ENCODE measurements around the gene CCDC15. TPM values are rescaled to one million over a fixed set of nuclear protein-coding genes. Genes with fewer than 3 reads are reported as not detected.
"Not testable (repeated sequence)": the region's sequence is repeated elsewhere in the genome, so short reads cannot be mapped to it uniquely, and the experiment has no call there.

The CCDC15 gene
- total RNA-seq, 2 experiments from 2014 or later, result 9.2 to 9.7 TPM

DNA sequence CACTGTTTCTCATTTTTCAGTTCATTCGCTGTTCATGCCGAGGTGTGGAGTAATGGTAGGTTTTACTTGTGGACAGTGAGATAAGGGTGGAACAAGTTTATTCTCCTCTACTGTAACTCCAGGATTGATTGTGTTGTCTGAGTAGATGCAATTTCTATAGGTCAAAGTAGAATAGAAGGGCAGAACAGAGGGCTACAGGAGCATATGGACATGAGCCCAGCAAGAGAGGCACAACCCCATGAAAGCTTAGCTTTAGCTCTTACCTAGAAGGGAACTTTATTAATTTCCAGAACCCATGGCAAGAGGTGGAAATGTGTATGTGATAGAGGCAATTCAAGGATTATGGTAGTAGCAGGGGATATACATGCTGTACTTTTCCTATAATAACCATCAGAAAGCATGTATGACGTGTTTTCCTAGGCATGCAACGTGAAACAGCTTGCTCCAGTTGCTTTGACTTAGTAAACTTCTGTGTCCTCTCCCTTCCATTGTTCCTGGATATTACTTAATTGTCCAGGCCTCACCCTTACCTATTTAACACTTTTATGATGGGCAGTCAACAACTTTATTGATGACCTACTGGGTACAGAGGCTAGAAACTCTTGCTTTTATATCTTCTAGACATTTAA, 95.3 kb downstream of the CCDC15 start:
- ChIA-PET POLR2A (no interaction called here), CTCF (no interaction called here)
- Mint-ChIP-seq H3K4me3 (no peak overlapping the region), H3K9me3 (no peaks in the 10 kb centered on the region), H3K36me3 (ENCODE audit: low read depth) (peaks cover 6% of the 10 kb centered on the region), H3K27me3 (no peaks in the 10 kb centered on the region), H3K4me1 (peaks cover 10% of the 10 kb centered on the region), H3K27ac (no peak overlapping the region)
- no peak for DNase-seq

DNA sequence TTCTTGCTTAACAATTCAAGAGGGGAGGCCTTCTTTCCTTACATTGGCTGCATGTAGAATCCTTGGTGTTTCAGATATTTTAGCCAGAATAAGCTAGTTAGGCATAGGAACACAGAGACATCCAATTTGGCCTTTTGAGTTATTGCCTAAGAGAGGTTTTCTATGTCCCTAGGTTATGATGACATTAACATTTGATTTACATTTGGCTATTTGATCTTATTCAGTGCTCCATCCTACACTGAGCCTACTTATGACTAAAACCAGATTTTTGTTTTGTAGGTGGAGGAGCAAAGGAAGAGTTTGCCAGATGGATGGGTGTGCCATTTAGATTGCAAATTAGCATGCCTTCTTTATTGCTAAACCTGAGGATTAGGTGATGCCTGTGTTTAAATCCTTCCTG, 98.0 kb downstream of the CCDC15 start:
- no peaks in the 10 kb centered on the region for H3K9me3 Mint-ChIP-seq
- H3K36me3 Mint-ChIP-seq (ENCODE audit: low read depth), result no peaks in the 10 kb centered on the region
- no peak overlapping the region for H3K27ac Mint-ChIP-seq
- ChIA-PET POLR2A (no interaction called here), CTCF (no interaction called here)
- H3K27me3 Mint-ChIP-seq, result no peaks in the 10 kb centered on the region
- DNase-seq, result no peak
- H3K4me3 Mint-ChIP-seq, result no peak overlapping the region
- H3K4me1 Mint-ChIP-seq, result peaks cover 10% of the 10 kb centered on the region

DNA sequence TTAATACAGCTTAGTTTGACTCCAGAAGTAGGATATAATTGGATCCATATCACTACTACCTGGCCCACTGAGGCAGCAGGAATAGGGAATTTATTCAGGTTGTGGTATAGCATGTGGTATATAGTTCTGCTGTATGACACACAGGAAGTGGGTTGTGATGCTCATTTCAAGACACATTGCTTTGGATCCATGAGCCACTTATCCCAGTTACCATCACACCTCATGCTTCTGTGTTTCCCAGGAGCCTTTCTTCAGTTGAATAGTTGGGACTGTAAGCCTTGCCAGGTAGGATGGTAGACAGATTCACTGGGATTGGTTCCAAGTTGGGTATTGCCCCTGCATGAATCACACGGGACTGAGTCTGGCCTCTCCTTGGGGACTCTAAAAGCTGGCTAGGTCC, 99.2 kb downstream of the CCDC15 start:
- Mint-ChIP-seq H3K36me3 (ENCODE audit: low read depth) (no peaks in the 10 kb centered on the region), H3K27ac (no peak overlapping the region), H3K4me1 (peaks cover 10% of the 10 kb centered on the region), H3K4me3 (no peak overlapping the region), H3K9me3 (no peaks in the 10 kb centered on the region), H3K27me3 (no peaks in the 10 kb centered on the region)
- ChIA-PET POLR2A (no interaction called here), CTCF (no interaction called here)
- DNase-seq, result no peak

DNA sequence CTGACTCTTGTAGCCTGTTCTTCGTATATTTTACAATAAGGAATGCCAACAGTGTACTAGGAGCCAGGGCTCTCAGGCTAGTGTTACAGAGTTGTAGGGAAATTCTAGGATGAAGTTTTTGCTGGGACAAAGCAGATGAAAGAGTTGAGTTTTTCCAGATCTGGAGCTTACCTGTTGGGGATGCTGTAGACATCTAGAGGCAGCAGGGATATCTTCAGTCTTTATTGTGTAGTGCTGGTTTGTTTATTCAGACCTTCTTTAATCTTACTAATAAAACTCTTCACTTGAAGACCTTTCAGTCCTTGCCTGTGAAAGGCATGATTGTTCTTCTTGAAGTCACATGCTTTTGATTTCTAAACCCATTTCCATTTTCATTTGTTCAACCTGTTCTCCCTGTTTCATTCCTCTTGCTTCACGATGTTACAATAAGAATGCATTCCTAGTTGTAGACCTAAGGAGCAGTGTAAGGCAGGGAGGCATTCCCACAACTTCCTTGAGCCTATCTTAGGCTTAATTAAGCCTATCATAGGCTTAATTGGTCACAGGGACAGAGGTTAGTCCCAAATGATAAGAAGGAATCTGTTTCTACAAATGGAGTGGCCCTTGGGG, 101.2 kb downstream of the CCDC15 start:
- ChIA-PET CTCF (no interaction called here), POLR2A (interaction anchor here (0.6 kb wide), 1 partner anchor 8 kb away, joined by 3 read pairs; no protein-coding TSS in a partner anchor)
- no peaks in the 10 kb centered on the region for H3K36me3 Mint-ChIP-seq (ENCODE audit: low read depth)
- peaks cover 10% of the 10 kb centered on the region for H3K4me1 Mint-ChIP-seq
- no peak overlapping the region for H3K4me3 Mint-ChIP-seq
- no peak for DNase-seq
- no peaks in the 10 kb centered on the region for H3K9me3 Mint-ChIP-seq
- no peak overlapping the region for H3K27ac Mint-ChIP-seq
- no peaks in the 10 kb centered on the region for H3K27me3 Mint-ChIP-seq

DNA sequence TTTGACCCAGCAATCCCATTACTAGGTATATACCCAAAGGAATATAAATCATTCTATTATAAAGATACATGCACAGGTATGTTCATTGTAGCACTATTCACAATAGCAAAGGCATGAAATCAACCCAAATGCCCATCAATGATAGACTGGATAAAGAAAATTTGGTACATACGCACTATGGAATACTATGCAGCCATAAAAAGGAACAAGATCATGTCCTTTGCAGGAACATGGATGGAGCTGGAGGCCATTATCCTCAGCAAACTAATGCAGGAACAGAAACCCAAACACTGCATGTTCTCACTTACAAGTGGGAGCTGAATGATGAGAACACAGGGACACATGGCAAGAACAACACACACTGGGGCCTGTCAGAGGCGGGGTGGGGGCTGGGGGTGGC, 102.1 kb downstream of the CCDC15 start:
- CTCF ChIA-PET, result interaction anchor here (1.1 kb wide), 1 partner anchor 86 kb away, joined by 3 read pairs; no protein-coding TSS in a partner anchor
- H3K4me3 Mint-ChIP-seq; H3K4me1 Mint-ChIP-seq; POLR2A ChIA-PET; H3K27ac Mint-ChIP-seq; H3K9me3 Mint-ChIP-seq; H3K27me3 Mint-ChIP-seq; DNase-seq; H3K36me3 Mint-ChIP-seq (ENCODE audit: low read depth): not testable (repeated sequence)

DNA sequence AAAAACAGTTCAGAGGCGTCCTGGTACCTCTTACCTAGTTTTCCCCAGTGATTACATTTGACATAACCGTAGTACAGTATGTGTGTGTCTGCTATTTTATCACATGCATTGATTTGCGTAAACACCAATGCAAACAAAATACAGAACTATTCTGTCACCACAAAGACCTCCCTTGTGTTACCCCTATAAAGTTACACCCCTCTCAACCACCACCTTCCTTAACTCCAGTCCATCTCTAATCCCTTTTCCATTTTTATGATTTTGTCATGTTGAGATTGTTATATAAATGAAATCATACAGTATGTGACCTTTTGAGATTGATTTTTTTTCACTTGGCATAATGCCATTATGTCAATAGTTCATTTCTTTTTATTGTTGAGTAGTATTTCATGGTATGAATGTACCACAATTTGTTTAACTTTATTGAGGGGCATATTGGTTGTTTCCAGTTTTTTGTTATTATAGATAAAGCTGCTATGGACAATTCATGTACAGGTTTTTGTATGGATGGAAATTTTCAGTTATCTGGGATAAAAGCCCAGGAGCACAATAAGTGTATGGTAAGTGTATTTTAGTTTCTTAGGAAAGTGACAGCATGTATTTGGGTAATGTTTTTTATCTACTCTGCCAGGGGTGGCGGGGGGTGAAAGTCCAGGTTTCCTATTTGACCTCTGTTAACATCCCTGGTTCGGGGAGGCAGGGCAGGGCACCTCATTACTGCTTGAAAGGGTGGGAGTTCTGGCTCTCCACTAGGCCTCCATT, 103.1 kb downstream of the CCDC15 start:
- Mint-ChIP-seq H3K27ac (no peak overlapping the region), H3K27me3 (peaks cover 13% of the 10 kb centered on the region), H3K4me1 (peaks cover 10% of the 10 kb centered on the region), H3K9me3 (no peaks in the 10 kb centered on the region), H3K36me3 (ENCODE audit: low read depth) (no peaks in the 10 kb centered on the region), H3K4me3 (no peak overlapping the region)
- POLR2A ChIA-PET, result no interaction called here
- CTCF ChIA-PET, result interaction anchor here (1.1 kb wide), 1 partner anchor 85 kb away, joined by 3 read pairs; no protein-coding TSS in a partner anchor
- DNase-seq, result no peak

DNA sequence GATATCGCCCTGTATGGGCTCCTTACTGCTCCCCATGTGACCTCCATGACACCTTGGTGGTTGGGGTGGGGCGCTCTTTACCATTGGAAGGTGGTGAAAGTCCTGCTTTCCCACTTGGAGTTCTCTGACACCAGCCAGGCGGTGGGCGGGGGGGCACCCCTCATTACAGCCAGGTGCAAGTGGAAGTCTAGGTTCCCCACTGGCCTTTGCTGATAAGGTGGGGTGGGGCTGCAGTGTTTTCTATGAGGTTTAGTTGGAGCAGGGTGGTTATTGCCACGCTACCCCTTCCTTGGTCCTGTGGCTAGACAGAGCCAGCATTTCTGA, 103.7 kb downstream of the CCDC15 start:
- Mint-ChIP-seq H3K4me3 (no peak overlapping the region), H3K27me3 (peaks cover 19% of the 10 kb centered on the region), H3K27ac (no peak overlapping the region), H3K36me3 (ENCODE audit: low read depth) (no peaks in the 10 kb centered on the region), H3K4me1 (peaks cover 10% of the 10 kb centered on the region), H3K9me3 (no peaks in the 10 kb centered on the region)
- POLR2A ChIA-PET, result no interaction called here
- CTCF ChIA-PET, result no interaction called here
- DNase-seq, result no peak

DNA sequence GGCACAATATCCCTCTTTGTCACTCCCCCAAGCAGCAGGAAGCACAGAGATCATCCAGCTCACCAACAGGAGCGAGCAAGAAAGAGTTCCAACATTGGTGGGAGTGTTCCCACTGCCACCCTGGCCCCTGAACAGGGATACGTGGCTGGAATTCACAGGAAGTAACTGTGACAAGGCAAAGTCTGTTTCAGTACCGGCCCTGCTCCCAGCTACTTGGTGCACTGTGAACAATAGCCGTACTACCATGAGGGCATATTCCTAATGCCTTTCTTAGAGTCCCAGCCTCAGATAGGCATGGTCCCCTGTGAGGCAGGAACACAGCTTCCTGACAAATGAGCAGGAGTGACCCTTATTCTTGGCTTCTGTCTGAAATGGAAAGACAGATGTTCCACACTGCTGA, 107.3 kb downstream of the CCDC15 start:
- no peak for DNase-seq
- ChIA-PET POLR2A (no interaction called here), CTCF (no interaction called here)
- H3K27me3 Mint-ChIP-seq, result peaks cover 46% of the 10 kb centered on the region
- H3K27ac Mint-ChIP-seq, result no peak overlapping the region
- H3K4me3 Mint-ChIP-seq, result no peak overlapping the region
- H3K36me3 Mint-ChIP-seq (ENCODE audit: low read depth), result no peaks in the 10 kb centered on the region
- no peaks in the 10 kb centered on the region for H3K9me3 Mint-ChIP-seq
- H3K4me1 Mint-ChIP-seq, result peaks cover 16% of the 10 kb centered on the region

DNA sequence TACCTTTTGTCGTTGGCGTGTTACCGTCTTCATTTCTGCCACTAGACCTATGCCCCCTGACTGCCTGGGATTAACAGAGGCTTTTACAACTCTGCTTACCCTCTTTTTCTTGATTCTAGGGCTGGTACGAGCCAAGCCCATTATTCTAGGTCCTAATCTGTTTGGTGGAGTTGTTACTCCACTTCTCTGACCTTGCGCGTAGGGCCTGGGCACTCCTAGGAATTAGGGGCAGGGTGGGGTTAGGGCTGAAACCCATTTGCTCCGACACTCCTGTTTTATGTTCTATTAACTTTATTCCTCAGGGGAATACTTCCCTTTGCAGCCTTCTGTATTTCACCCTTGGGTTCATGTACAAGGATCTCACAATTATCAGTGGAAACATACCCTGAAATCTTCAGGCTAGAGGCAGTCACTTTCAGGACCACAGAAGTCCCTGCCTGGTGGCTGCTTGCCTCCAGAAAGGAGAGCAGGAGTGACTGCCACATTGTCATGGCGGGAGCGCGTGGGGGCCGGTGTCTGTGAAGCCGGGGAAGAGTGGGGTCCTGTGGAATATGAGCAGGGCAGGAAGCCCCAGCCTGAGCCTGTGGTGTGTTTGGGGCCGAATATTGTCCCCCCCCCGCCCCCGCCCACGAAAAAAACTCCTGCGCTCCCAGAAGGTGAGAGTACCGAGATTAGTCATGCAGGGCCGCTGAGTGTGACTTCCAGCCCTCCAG, 108.4 kb downstream of the CCDC15 start:
- H3K27ac Mint-ChIP-seq, result no peak overlapping the region

DNA sequence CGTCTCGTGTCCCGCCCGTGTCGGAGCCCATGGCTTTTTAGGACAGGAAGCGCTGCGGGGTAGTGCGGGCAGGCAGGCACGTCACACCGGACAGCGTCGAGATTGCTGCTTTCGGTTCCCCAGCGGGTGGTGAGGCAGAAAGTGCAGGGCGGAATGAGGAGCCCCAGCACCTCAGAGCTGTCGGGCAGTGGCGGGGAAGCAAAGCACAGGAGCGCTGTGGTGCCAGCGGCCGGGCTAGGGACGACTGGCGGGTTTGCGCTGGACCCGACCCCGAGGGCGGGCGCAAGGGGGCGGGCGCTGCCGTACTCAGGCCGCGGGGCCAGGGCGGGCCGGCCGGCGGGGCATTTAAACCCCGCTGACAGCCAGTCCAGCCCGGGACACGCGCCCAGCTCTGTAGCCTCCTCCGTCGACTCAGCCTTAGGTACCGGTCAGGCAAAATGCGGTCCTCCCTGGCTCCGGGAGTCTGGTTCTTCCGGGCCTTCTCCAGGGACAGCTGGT, 109.0 kb downstream of the CCDC15 start, which contains the start of gene SLC37A2:
SLC37A2 (plus strand) TSS at position 375 of the 498 bp plus-strand sequence; CDS start at position 438, 63 bp downstream.
- ChIA-PET POLR2A (interaction anchor here (0.6 to 0.7 kb wide), 2 partner anchors 8 to 49 kb away, joined by 3 read pairs; partner anchors contain the start of gene TMEM218), CTCF (interaction anchor here (2.1 kb wide), 1 partner anchor 187 kb away, joined by 5 read pairs; no protein-coding TSS in a partner anchor)
- peaks cover 48% of the 10 kb centered on the region for H3K27me3 Mint-ChIP-seq
- H3K4me3 Mint-ChIP-seq, result peak within 1 kb of the TSS; percentile 83
- H3K27ac Mint-ChIP-seq, result no peak within 1 kb of the TSS
- peaks cover 16% of the 10 kb centered on the region for H3K4me1 Mint-ChIP-seq
- peak; percentile 74 for DNase-seq
- no peaks in the 10 kb centered on the region for H3K9me3 Mint-ChIP-seq
- H3K36me3 Mint-ChIP-seq (ENCODE audit: low read depth), result no peaks in the 10 kb centered on the region

More for the DNA sequence above, 108.4 kb downstream of the CCDC15 start:
- H3K9me3 Mint-ChIP-seq, result no peaks in the 10 kb centered on the region
- peaks cover 16% of the 10 kb centered on the region for H3K4me1 Mint-ChIP-seq
- ChIA-PET CTCF (interaction anchor here (2.1 kb wide), 1 partner anchor 186 kb away, joined by 5 read pairs; no protein-coding TSS in a partner anchor), POLR2A (interaction anchor here (0.6 to 0.7 kb wide), 2 partner anchors 8 to 49 kb away, joined by 3 read pairs; partner anchors contain the start of gene TMEM218)
- no peaks in the 10 kb centered on the region for H3K36me3 Mint-ChIP-seq (ENCODE audit: low read depth)
- DNase-seq, result no peak
- peak overlapping the region; percentile 83 for H3K4me3 Mint-ChIP-seq
- H3K27me3 Mint-ChIP-seq, result peaks cover 48% of the 10 kb centered on the region

DNA sequence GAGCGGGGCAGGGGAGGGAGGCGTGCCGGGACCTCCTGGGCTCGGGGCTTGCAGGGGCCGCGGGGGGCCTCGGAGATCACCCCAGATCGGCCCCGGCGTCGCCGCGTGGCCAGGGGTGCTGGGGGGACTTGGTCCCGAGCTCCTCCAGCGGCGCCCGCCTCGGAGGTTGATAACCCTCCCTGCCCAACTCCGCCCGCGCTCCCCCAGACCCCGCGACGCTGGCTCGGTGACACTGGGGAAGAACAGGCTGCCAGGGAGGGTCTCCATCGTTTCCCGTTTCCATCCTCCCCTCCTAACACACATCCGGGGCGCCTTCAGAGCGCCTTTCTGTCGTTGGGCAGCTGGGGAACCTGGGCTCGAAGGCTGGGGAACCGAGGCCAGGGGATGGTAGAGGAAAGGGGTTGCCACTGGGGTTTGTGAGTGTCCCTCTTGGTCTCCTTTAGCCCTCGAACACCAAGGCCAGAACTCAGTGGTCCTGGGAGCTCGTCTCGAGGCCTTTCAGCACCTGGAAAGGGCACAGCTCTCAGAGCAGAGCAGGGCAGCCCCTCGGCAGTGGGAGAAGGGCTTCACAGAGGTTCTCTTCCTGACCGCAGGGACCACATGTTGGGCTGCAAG, 109.5 kb downstream of the CCDC15 start:
- Mint-ChIP-seq H3K4me1 (peaks cover 16% of the 10 kb centered on the region), H3K36me3 (ENCODE audit: low read depth) (no peaks in the 10 kb centered on the region), H3K27me3 (peaks cover 48% of the 10 kb centered on the region), H3K27ac (no peak overlapping the region), H3K9me3 (no peaks in the 10 kb centered on the region), H3K4me3 (peak overlapping the region; percentile 83)
- no peak for DNase-seq
- ChIA-PET POLR2A (no interaction called here), CTCF (interaction anchor here (2.1 kb wide), 1 partner anchor 187 kb away, joined by 5 read pairs; no protein-coding TSS in a partner anchor)

DNA sequence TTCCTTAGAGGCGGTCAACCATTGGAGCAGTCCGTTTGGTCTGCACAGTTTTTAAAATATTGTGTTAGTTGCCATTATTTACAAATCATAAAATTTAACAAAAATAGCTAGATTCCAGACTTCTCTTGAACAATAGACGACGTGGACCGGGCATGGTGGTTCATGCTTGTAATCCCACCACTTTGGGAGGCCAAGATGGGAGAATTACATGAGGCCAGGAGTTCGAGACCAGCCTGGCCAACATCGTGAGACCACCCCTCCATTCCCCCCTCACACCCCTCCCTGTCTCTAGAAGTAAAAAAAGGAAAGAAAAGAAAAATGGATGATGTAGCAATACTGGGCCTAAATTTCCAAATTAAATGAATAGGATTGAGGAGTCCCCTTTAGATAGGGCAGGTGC, 110.1 kb downstream of the CCDC15 start:
- POLR2A ChIA-PET, result no interaction called here
- CTCF ChIA-PET, result interaction anchor here (2.1 kb wide), 1 partner anchor 188 kb away, joined by 5 read pairs; no protein-coding TSS in a partner anchor
- DNase-seq, result no peak
- Mint-ChIP-seq H3K4me3 (peak overlapping the region; percentile 83), H3K9me3 (no peaks in the 10 kb centered on the region), H3K27me3 (peaks cover 48% of the 10 kb centered on the region), H3K36me3 (ENCODE audit: low read depth) (no peaks in the 10 kb centered on the region), H3K4me1 (peaks cover 16% of the 10 kb centered on the region), H3K27ac (no peak overlapping the region)
